H9 (cell line): ENCODE measurements around the gene NKX2-3. TPM values are rescaled to one million over a fixed set of nuclear protein-coding genes. Genes with fewer than 3 reads are reported as not detected.

ENCODE experiments used
- DNase-seq: peaks from one replicate; pipeline ENCODE4 v3.0.0-alpha.2; 2017
- H2AFZ ChIP-seq: one replicate; pipeline ENCODE4 v1.6.1; 2013; ENCODE audit warnings: mild to moderate bottlenecking, low read length, control low read depth, moderate library complexity
- H2AK5ac ChIP-seq: 2 replicates; pipeline ENCODE4 v1.6.1; 2013; ENCODE audit warnings: low read length, control low read depth, mixed read lengths; ENCODE audit not compliant: insufficient read length
- H2BK120ac ChIP-seq: one replicate; pipeline ENCODE4 v1.6.1; 2013; ENCODE audit warnings: low read depth, mild to moderate bottlenecking, low read length, control low read depth, inconsistent platforms; ENCODE audit not compliant: poor library complexity, severe bottlenecking
- H2BK12ac ChIP-seq: 2 replicates; pipeline ENCODE4 v1.6.1; 2013; ENCODE audit warnings: low read length, control low read depth, mixed read lengths, low read depth; ENCODE audit not compliant: insufficient read length
- H2BK15ac ChIP-seq: 2 replicates; pipeline ENCODE4 v1.6.1; 2013; ENCODE audit warnings: low read depth, low read length, control low read depth
- H2BK20ac ChIP-seq: one replicate; pipeline ENCODE4 v1.6.1; 2013; ENCODE audit warnings: low read depth, mild to moderate bottlenecking, low read length, control low read depth, inconsistent platforms; ENCODE audit not compliant: poor library complexity, severe bottlenecking
- H2BK5ac ChIP-seq: 2 replicates; pipeline ENCODE4 v1.6.1; 2013; ENCODE audit warnings: low read length, control low read depth, mixed read lengths; ENCODE audit not compliant: insufficient read length
- H3K14ac ChIP-seq: 2 replicates; pipeline ENCODE4 v1.6.1; 2013; ENCODE audit warnings: low read length, control low read depth; ENCODE audit not compliant: insufficient read depth
- H3K18ac ChIP-seq: 2 replicates; pipeline ENCODE4 v1.6.1; 2013; ENCODE audit warnings: low read depth, mild to moderate bottlenecking, mixed read lengths, low read length, control low read depth; ENCODE audit not compliant: insufficient read length
- H3K23ac ChIP-seq: 2 replicates; pipeline ENCODE4 v1.6.1; 2013; ENCODE audit warnings: low read length, control low read depth, mixed read lengths, low read depth; ENCODE audit not compliant: insufficient read length
- H3K23me2 ChIP-seq: 2 replicates; pipeline ENCODE4 v1.6.1; 2013; ENCODE audit warnings: low read depth, mild to moderate bottlenecking, mixed read lengths, low read length, control low read depth; ENCODE audit not compliant: insufficient read length, poor library complexity, severe bottlenecking
- H3K27ac ChIP-seq: 2 replicates; pipeline ENCODE4 v1.5.1; 2013; ENCODE audit warnings: low read length, control low read depth, mixed read lengths, low read depth; ENCODE audit not compliant: insufficient read length
- H3K27me3 ChIP-seq: 2 replicates; pipeline ENCODE4 v1.6.1; 2013; ENCODE audit warnings: low read length, control low read depth, inconsistent platforms; ENCODE audit not compliant: insufficient read depth
- H3K4ac ChIP-seq: 2 replicates; pipeline ENCODE4 v1.6.1; 2013; ENCODE audit warnings: low read depth, mild to moderate bottlenecking, control low read depth, inconsistent platforms, low read length, moderate library complexity
- H3K4me1 ChIP-seq: 2 replicates; pipeline ENCODE4 v1.6.1; 2013; ENCODE audit warnings: low read length, control low read depth, inconsistent platforms; ENCODE audit not compliant: insufficient read depth
- H3K4me2 ChIP-seq: 2 replicates; pipeline ENCODE4 v1.6.1; 2013; ENCODE audit warnings: low read length, control low read depth, mixed read lengths; ENCODE audit not compliant: insufficient read length, insufficient read depth
- H3K56ac ChIP-seq: 2 replicates; pipeline ENCODE4 v1.6.1; 2013; ENCODE audit warnings: low read depth, mild to moderate bottlenecking, mixed read lengths, low read length, control low read depth; ENCODE audit not compliant: insufficient read length
- H3K79me1 ChIP-seq: 2 replicates; pipeline ENCODE4 v1.6.1; 2013; ENCODE audit warnings: low read depth, mild to moderate bottlenecking, moderate library complexity, low read length, control low read depth, inconsistent platforms; ENCODE audit not compliant: insufficient read depth, poor library complexity, severe bottlenecking
- H3K79me2 ChIP-seq: 2 replicates; pipeline ENCODE4 v1.6.1; 2013; ENCODE audit warnings: low read length, control low read depth, inconsistent platforms; ENCODE audit not compliant: insufficient read depth
- H3K9ac ChIP-seq: 2 replicates; pipeline ENCODE4 v1.6.1; 2013; ENCODE audit warnings: low read length, control low read depth, mixed read lengths; ENCODE audit not compliant: insufficient read length; ENCODE audit errors: extremely low read depth
- H3K9me3 ChIP-seq: one replicate; pipeline ENCODE4 v1.6.1; 2013; ENCODE audit warnings: low read depth, low read length, inconsistent platforms; ENCODE audit not compliant: control insufficient read depth
- H3T11ph ChIP-seq: one replicate; pipeline ENCODE4 v1.6.1; 2013; ENCODE audit warnings: mild to moderate bottlenecking, low read length, control low read depth, inconsistent platforms
- H4K20me1 ChIP-seq: one replicate; pipeline ENCODE4 v1.6.1; 2013; ENCODE audit not compliant: control insufficient read depth, insufficient read length, insufficient read depth
- H4K5ac ChIP-seq: 2 replicates; pipeline ENCODE4 v1.6.1; 2013; ENCODE audit warnings: low read depth, mild to moderate bottlenecking, mixed read lengths, low read length, control low read depth; ENCODE audit not compliant: insufficient read length
- H4K8ac ChIP-seq: replicated peaks from 2 replicates; pipeline ENCODE4 v1.6.1; 2013; ENCODE audit warnings: low read length, control low read depth, mixed read lengths, low read depth; ENCODE audit not compliant: insufficient read length
- H4K91ac ChIP-seq: 2 replicates; pipeline ENCODE4 v1.6.1; 2013; ENCODE audit warnings: low read depth, mild to moderate bottlenecking, moderate library complexity, mixed read lengths, low read length, control low read depth; ENCODE audit not compliant: insufficient read length
- H3K27ac Mint-ChIP-seq, 3 experiments: 2 replicates in 2 of 3; 3 replicates in 1 of 3; pipeline ENCODE4 v1.8.0; 2020 to 2021; ENCODE audit warnings: mixed read lengths in 3 of 3, mild to moderate bottlenecking in 1 of 3, moderate library complexity in 1 of 3
- H3K27me3 Mint-ChIP-seq: 2 replicates; pipeline ENCODE4 v1.8.0; 2021; ENCODE audit warnings: low read depth, mild to moderate bottlenecking, moderate library complexity, mixed read lengths
- H3K36me3 Mint-ChIP-seq, 3 experiments: 2 replicates in 2 of 3; 3 replicates in 1 of 3; pipeline ENCODE4 v1.8.0; 2020 to 2021; ENCODE audit warnings: low read depth in 3 of 3, mixed read lengths in 3 of 3; ENCODE audit not compliant: insufficient read depth in 1 of 3
- H3K4me1 Mint-ChIP-seq, 2 experiments: 2 replicates each; pipeline ENCODE4 v1.8.0; 2020; ENCODE audit warnings: mixed read lengths in 2 of 2
- H3K4me3 Mint-ChIP-seq, 2 experiments: 2 replicates in 1 of 2; 3 replicates in 1 of 2; pipeline ENCODE4 v1.8.0; 2020 to 2021; ENCODE audit warnings: mild to moderate bottlenecking in 2 of 2, mixed read lengths in 2 of 2, moderate library complexity in 1 of 2
- H3K9me3 Mint-ChIP-seq, 2 experiments: 2 replicates in 1 of 2; 3 replicates in 1 of 2; pipeline ENCODE4 v1.8.0; 2020; ENCODE audit warnings: mild to moderate bottlenecking in 2 of 2, mixed read lengths in 2 of 2, moderate library complexity in 1 of 2
- CTCF ChIP-seq: fragments of 200-600 bp; sonication (generic); conservative IDR thresholded peaks from 3 replicates; pipeline ENCODE4 v1.8.0; 2021; ENCODE audit warnings: antibody characterized with exemption, mild to moderate bottlenecking
- WGBS: extraction: QIAGEN DNeasy Blood & Tissue Kit; methylation state at CpG from one replicate; pipeline ENCODE4 v1.1.7; 2013; ENCODE audit warnings: missing lambda C conversion rate, low lambda C conversion rate, mixed read lengths; ENCODE audit not compliant: insufficient read length; ENCODE audit errors: extremely low coverage; 5-methylcytosine and 5-hydroxymethylcytosine counted together
- total RNA-seq: library from RNA; stranded (reverse); gene quantifications from 2 replicates; pipeline ENCODE4 v1.2.1, GENCODE V29; 2021

The NKX2-3 gene
- total RNA-seq, 1 experiment from 2014 or later = not detected

DNA sequence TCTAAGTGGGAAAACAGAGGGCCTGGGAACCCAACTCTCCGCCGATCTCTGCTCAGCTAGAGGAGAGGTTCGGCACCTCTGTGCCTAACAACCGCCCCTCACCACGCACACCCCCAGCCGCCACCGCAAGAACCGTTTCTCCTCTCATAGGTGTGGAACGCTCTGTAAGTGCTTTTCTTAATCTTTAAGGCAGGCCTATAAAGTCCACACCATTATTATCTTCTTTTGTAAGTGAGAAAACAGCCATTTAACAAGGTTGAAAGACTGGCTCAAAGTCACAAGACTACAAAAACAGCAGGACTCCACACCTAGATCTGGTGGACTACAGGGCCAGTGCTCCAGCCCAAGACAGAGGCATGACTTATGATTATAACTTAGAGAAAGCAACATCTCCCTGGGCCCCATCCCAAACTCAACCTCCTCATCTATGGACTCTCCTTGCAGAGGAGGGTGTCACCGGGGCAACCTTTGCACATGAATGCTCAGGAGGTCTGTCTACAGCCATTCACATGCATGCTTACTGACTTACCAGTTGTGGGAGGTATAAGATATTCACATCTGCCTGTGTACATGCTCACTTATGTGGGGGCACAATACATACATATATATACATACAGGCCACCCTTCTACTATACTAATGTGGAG is 7.9 kb upstream of the NKX2-3 start:
- H4K8ac ChIP-seq = no peak overlapping the region
- H3K9me3 Mint-ChIP-seq = peaks cover 5 to 13% of the 10 kb centered on the region in 2 experiments; a peak in 3 of 5 replicates
- no peak overlapping the region for H3K18ac ChIP-seq
- H2BK120ac ChIP-seq = no peak overlapping the region
- no peak overlapping the region for H3T11ph ChIP-seq
- no CpG with 5 or more reads among the region's 10 CpGs for WGBS
- H3K27me3 Mint-ChIP-seq = peaks cover 100% of the 10 kb centered on the region
- H3K4me2 ChIP-seq = peak overlapping the region; percentile 1
- H3K4me1 ChIP-seq = peaks cover 4% of the 10 kb centered on the region; the same call in 1 of the 2 replicates
- peaks cover 5% of the 10 kb centered on the region for H3K23me2 ChIP-seq
- H3K27ac ChIP-seq = no peak overlapping the region
- no peaks in the 10 kb centered on the region for H4K20me1 ChIP-seq
- H4K5ac ChIP-seq = no peak overlapping the region
- no peaks in the 10 kb centered on the region for H3K79me1 ChIP-seq
- H3K79me2 ChIP-seq = no peaks in the 10 kb centered on the region
- H2BK5ac ChIP-seq = no peak overlapping the region
- DNase-seq = no peak
- no peak overlapping the region for H2AK5ac ChIP-seq
- H2BK12ac ChIP-seq = no peak overlapping the region
- no peak overlapping the region for H3K27ac Mint-ChIP-seq
- no peak for TF ChIP-seq CTCF
- no peak overlapping the region for H3K4ac ChIP-seq
- H3K9ac ChIP-seq = no peak overlapping the region
- peaks cover 38 to 69% of the 10 kb centered on the region in 2 experiments for H3K4me1 Mint-ChIP-seq
- H4K91ac ChIP-seq = no peak overlapping the region
- H3K4me3 Mint-ChIP-seq = peak overlapping the region in 1 of 2 experiments; percentile 76; a peak in 3 of 5 replicates
- H3K27me3 ChIP-seq = peaks cover 98% of the 10 kb centered on the region
- no peak overlapping the region for H3K56ac ChIP-seq
- no peak overlapping the region for H2AFZ ChIP-seq
- no peak overlapping the region for H3K14ac ChIP-seq
- no peaks in the 10 kb centered on the region for H3K36me3 Mint-ChIP-seq
- H3K9me3 ChIP-seq = no peaks in the 10 kb centered on the region
- no peak overlapping the region for H2BK15ac ChIP-seq
- H3K23ac ChIP-seq = no peak overlapping the region
- no peak overlapping the region for H2BK20ac ChIP-seq
